B cell (primary cell): Measurements from ENCODE around the gene OR8D1.

Experiments
- EZH2 ChIP-seq: IDR thresholded peaks from 2 replicates; pipeline ENCODE4 v1.6.1; 2012; ENCODE audit warnings: borderline replicate concordance, low read depth, mild to moderate bottlenecking, moderate library complexity, low read length; ENCODE audit not compliant: insufficient read depth, poor library complexity, severe bottlenecking
- TF ChIP-seq, protein P1 (sequence below): fragments of 200-600 bp; IDR thresholded peaks from one replicate; pipeline ENCODE4 v1.8.0; 2022; ENCODE audit warnings: antibody characterized with exemption, mild to moderate bottlenecking

GRCh38 chr11:124302347-124303125, 11.2 kb downstream of the OR8D1 start:
- TF ChIP-seq, protein P1, sequence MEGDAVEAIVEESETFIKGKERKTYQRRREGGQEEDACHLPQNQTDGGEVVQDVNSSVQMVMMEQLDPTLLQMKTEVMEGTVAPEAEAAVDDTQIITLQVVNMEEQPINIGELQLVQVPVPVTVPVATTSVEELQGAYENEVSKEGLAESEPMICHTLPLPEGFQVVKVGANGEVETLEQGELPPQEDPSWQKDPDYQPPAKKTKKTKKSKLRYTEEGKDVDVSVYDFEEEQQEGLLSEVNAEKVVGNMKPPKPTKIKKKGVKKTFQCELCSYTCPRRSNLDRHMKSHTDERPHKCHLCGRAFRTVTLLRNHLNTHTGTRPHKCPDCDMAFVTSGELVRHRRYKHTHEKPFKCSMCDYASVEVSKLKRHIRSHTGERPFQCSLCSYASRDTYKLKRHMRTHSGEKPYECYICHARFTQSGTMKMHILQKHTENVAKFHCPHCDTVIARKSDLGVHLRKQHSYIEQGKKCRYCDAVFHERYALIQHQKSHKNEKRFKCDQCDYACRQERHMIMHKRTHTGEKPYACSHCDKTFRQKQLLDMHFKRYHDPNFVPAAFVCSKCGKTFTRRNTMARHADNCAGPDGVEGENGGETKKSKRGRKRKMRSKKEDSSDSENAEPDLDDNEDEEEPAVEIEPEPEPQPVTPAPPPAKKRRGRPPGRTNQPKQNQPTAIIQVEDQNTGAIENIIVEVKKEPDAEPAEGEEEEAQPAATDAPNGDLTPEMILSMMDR, result no peak
- TF ChIP-seq EZH2, result no peak
